ENCODE measurements around the gene PPIAL4G. TPM values are rescaled to one million over a fixed set of nuclear protein-coding genes. Genes with fewer than 3 reads are reported as not detected.
"Not testable (repeated sequence)": the region's sequence is repeated elsewhere in the genome, so short reads cannot be mapped to it uniquely, and the experiment has no call there.

PPIAL4G gene
- total RNA-seq, 1 experiment from 2014 or later: not detected

DNA sequence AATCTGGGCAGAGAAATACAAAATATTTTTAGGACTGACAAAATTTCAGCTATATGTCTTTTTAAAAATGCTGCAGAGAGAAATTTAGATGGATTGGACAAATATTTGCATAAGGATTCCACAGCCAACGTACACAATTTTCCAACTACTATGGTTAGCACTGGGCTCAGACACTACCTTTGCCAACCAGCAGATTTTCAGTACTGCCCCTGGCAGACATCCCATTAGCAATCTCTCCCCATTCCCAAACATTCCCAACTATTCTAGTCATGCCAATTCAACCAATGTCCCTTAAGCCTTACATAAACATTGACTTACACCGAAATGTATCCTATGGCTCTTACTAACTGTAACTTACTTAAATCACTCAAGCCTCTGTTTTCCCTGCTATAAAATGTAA is 30.3 kb downstream of the PPIAL4G start:
- not testable (repeated sequence) for H3K9me3 ChIP-seq (replicated peaks)
- DNase-seq: peak; percentile 34 to 38

DNA sequence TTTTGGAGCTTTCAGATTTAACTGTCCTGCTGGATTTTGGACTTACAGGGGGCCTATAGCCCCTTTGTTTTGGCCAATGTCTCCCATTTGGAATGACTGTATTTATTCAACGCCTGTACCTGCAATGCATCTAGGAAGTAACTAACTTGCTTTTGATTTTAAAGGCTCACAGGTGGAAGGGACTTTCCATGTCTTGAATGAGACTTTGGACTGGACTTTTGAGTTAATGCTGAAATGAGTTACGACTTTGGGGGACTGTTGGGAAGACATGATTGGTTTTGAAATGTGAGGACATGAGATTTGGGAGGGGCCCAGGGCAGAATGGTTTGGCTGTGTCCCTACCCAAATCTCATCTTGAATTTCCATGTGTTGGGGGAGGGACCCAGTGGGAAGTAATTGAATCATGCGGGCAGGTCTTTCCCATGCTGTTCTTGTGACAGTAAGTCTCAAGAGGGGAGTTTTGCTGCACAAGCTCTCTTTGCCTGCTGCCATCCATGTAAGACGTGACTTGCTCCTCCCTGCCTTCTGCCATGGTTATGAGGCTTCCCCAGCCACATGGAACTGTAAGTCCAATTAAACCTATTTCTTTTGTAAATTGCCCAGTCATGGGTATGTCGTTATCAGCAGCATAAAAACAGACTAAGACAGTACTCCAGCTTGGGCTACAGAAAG is 43.3 kb downstream of the PPIAL4G start:
- H3K4me3 ChIP-seq; H3K27ac ChIP-seq; H3K36me3 ChIP-seq; H3K9me3 ChIP-seq (replicated peaks); H3K4me1 ChIP-seq; H3K27me3 ChIP-seq; DNase-seq: not testable (repeated sequence)

More for the DNA sequence above, 30.3 kb downstream of the PPIAL4G start:
- not testable (repeated sequence) for H3K4me1 ChIP-seq, H3K36me3 ChIP-seq, H3K27ac ChIP-seq, H3K4me3 ChIP-seq, H3K27me3 ChIP-seq

DNA sequence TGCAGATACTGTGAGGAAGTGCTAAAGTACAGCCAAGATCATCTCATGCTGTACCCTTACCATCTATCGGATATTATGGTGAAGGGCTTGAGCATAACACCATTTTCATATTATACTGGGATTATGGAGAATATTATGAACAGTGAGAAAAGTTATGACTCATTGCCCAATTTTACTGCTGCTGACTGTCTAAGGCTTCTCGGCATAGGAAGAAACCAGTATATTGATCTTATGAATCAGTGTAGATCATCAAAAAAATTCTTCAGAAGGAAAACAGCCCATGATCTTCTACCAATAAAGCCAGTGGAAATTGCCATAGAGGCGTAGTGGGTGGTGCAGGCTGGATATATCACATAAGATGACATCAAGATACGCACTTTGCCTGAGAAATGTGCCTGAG is 47.7 kb downstream of the PPIAL4G start:
- no peaks in the 10 kb centered on the region for H3K36me3 ChIP-seq
- H3K4me3 ChIP-seq: no peak overlapping the region
- no peak for DNase-seq
- H3K27ac ChIP-seq: no peak overlapping the region
- H3K9me3 ChIP-seq (replicated peaks): no peaks in the 10 kb centered on the region
- H3K27me3 ChIP-seq: no peaks in the 10 kb centered on the region
- H3K4me1 ChIP-seq: no peaks in the 10 kb centered on the region

DNA sequence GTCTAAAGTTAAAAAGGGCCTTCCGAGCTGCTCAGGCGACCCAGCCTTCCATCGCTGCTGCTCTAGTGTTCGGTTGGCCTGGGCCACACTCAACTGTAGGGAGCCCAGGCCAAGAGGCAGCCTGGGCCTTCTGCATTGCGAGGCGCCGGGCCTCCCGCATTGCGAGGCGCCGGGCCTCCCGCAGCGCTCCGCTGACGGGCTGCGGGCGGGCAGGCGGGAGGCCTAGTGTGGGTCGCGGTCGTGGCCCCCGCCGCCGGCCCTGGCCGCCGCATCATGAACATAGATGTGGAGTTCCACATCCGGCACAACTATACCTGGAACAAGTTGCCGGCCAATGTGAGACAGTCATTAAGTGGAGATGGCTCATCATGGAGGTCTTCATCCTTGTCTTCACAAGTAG is 48.3 kb downstream of the PPIAL4G start:
- no peaks in the 10 kb centered on the region for H3K9me3 ChIP-seq (replicated peaks)
- H3K27me3 ChIP-seq: no peaks in the 10 kb centered on the region
- peaks cover 3% of the 10 kb centered on the region for H3K4me1 ChIP-seq
- no peak overlapping the region for H3K4me3 ChIP-seq
- no peak overlapping the region for H3K27ac ChIP-seq
- H3K36me3 ChIP-seq: no peaks in the 10 kb centered on the region
- DNase-seq: no peak

DNA sequence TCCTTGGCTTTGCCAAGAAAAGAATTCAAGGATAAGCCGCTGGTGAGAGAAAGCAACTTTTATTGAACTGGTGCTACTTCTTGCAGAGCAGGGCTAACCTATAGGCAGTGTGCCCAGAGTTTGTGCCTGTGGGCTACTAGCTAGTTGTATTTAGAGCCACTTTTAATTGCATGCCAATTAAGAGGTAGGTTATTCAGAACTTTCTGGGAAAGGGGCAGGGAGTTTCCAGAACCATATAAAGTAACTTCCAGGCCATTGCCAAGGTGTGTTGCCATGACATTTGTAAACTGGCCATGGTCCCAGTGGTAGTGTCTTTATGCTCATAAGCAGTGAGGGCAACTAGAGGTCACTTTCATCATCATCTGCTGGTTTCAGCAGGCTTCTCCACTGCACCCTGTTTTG is 50.2 kb downstream of the PPIAL4G start:
- H3K27ac ChIP-seq; H3K4me3 ChIP-seq; H3K4me1 ChIP-seq; DNase-seq; H3K36me3 ChIP-seq; H3K27me3 ChIP-seq; H3K9me3 ChIP-seq (replicated peaks): not testable (repeated sequence)

Other genes starting within 250 kb of the PPIAL4G start
- 9.1 and 11.8 TPM in 2 replicates for gene NBPF14, start 112.7 kb upstream of the PPIAL4G start, total RNA-seq (2014; rRNA removed; shearing (Covaris generic))

Data from SJCRH30 (cell line).